Right cardiac atrium (tissue), 5 donors: ENCODE data around the gene TNNC1. TPM values are rescaled to one million over a fixed set of nuclear protein-coding genes. Genes with fewer than 3 reads are reported as not detected.

Source experiments
- ATAC-seq, 2 donors: fragments of 200-7000 bp; cut with Tn5 transposase; one replicate each; pipeline versions ENCODE4 v1.8.0 to v1.9.1; 2020; ENCODE audit warnings: moderate library complexity in 2 of 2, mild to moderate bottlenecking in 1 of 2
- DNase-seq, 3 donors: peaks; one replicate each; pipeline ENCODE4 v3.0.0-alpha.2; 2020
- H3K27ac ChIP-seq: one replicate; pipeline ENCODE4 v1.5.1; 2013; ENCODE audit warnings: mild to moderate bottlenecking, low read length, control low read depth, moderate library complexity
- H3K27me3 ChIP-seq: one replicate; pipeline ENCODE4 v1.6.1; 2013; ENCODE audit not compliant: control insufficient read depth, insufficient read depth
- H3K4me1 ChIP-seq: one replicate; pipeline ENCODE4 v1.6.1; 2013; ENCODE audit warnings: low read length; ENCODE audit not compliant: control insufficient read depth, insufficient read depth
- H3K4me3 ChIP-seq: one replicate; pipeline ENCODE4 v1.5.1; 2013; ENCODE audit warnings: low read length, control low read depth
- H3K9me3 ChIP-seq: one replicate; pipeline ENCODE4 v1.6.1; 2013; ENCODE audit warnings: low read length; ENCODE audit not compliant: control insufficient read depth
- WGBS: extraction: QIAGEN DNeasy Blood & Tissue Kit; methylation state at CpG from one replicate; pipeline ENCODE4 v1.1.7; 2013; 5-methylcytosine and 5-hydroxymethylcytosine counted together
- intact Hi-C, 4 donors: fragments of 100-400 bp; cut with DNase I; formaldehyde crosslinking; loops; one replicate each; pipeline versions ENCODE4 v1.11.0 to v1.14.0; 2022 to 2023
- polyA plus RNA-seq: library from polyadenylated mRNA; stranded (reverse); fragments of 200-250 nt; gene quantifications from one replicate; pipeline ENCODE4 v1.2.3, GENCODE V29; 2013
- total RNA-seq, 4 donors: library from RNA; stranded (reverse); fragmentation: NEBNext Ultra II Directional; extraction: Animal tissue kit (Norgen Biotek cat#: 25700); gene quantifications; one replicate each; pipeline ENCODE4 v1.2.1, GENCODE V29; 2021
- donor health status: healthy with polysubstance abuse.
- donor health status: DM: no; HTN: yes; CAD: no.
- donor health status: DM: no; HTN: no; CAD: no.
- donor health status: DM: no; HTN: yes; CAD: no; lungs with severe emphysema.
- donor health status: DM: yes; HTN: yes; CAD: no.

The TNNC1 gene
- total and polyA plus RNA-seq, 5 donors, result 2,349 to 6,305 (median 3,111) TPM

DNA sequence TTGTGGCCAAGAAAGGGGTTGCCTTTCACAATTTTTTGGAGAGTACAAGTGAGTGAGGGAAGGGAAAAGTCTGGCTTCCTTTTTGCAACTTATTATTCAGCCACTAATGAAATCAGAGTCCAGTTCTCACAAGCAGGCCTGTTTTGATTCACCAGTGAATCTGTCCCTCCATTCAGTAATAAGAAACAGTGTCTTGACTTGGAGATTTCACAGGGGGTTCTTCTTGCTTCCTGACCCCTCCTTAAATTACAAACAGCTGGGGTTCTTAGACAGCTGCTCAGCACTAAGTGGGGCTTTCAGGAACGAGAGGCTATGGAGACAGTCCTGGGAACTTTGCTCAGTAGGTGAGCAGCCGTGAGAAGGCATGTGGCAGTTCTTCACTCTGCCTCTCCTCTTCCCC, 33.5 kb downstream of the TNNC1 start:
- Histone ChIP-seq H3K9me3 (no peaks in the 10 kb centered on the region), H3K4me3 (no peak overlapping the region), H3K27ac (no peak overlapping the region), H3K27me3 (no peaks in the 10 kb centered on the region), H3K4me1 (peaks cover 3% of the 10 kb centered on the region)
- no peak for DNase-seq
- intact Hi-C loops, result loop anchor here in 1 of 4 donors (10.0 kb wide), 1 partner anchor 254 kb away; no protein-coding TSS in a partner anchor
- WGBS, result 64% methylated on average over 2 of the region's 2 CpGs
- ATAC-seq, result peak; percentile 28 to 39

DNA sequence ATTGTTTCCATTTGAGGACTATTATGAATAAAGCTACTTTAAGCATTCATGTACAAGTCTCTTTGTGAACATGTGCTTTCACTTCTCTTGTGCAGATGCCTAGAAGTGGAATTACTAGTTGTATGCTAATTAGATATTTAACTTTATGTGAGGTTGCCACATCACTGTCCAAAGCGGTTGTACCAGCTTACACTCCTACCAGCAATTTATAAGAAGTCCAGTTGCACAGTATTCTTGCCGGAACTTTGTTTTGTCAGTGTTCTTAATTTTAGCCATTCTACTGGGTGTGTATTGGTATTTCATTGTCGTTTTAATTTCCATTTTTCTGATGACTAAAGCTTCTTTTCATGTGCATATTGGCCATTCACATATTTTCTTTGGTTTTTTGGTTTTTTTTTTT, 38.0 kb downstream of the TNNC1 start:
- no peaks in the 10 kb centered on the region for H3K9me3 ChIP-seq
- intact Hi-C loops, result no loop called here
- peaks cover 6% of the 10 kb centered on the region for H3K4me1 ChIP-seq
- no peak overlapping the region for H3K27ac ChIP-seq
- DNase-seq (no peak), ATAC-seq (no peak)
- no peaks in the 10 kb centered on the region for H3K27me3 ChIP-seq
- no peak overlapping the region for H3K4me3 ChIP-seq
- 92% methylated on average over 3 of the region's 3 CpGs for WGBS

DNA sequence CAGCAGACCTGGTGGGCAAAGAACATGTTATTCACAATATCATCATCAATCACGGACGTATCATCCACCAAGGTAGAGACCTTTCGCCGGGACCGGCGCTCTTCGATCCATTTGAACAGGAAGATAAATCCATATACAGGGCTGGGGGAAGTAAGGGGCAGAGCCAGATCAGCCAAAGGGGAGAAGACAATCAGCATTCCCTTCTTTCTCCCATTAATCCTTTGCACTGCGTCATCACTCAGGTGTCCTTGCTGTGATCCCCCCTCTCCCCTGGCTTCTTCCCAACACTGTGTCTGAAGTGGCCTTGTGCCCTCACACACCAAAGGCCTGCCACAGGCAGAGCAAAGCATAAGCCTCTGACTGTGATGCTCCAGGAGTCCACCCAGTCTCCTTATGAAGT, 45.4 kb downstream of the TNNC1 start:
- no peak overlapping the region for H3K27ac ChIP-seq
- peaks cover 6% of the 10 kb centered on the region for H3K4me1 ChIP-seq
- intact Hi-C loops, result no loop called here

DNA sequence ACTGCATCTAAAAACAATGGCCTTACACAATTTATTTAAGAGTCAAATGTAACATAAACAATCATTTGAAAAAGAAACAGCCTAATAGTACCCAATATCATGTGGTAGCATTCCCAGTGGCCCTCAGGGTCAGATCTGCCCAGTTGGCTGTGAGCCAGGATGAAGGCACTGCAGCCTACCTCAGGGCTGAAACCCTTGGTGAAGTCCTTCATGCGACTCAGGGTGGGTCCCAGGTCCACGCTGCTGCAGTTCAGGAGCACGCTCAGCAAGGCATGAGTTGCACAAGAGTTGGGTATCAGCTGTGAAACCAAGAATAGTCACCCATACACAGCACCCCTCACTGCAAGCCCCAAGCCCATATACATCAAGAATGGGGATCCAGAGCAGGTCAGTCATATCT, 46.1 kb downstream of the TNNC1 start:
- H3K9me3 ChIP-seq, result no peaks in the 10 kb centered on the region
- intact Hi-C loops, result no loop called here
- H3K27me3 ChIP-seq, result no peaks in the 10 kb centered on the region
- H3K4me1 ChIP-seq, result peaks cover 5% of the 10 kb centered on the region
- no peak overlapping the region for H3K27ac ChIP-seq
- ATAC-seq (no peak), DNase-seq (peak in 2 of 3 donors; percentile 46 to 50)
- no peak overlapping the region for H3K4me3 ChIP-seq
- WGBS, result 93% methylated on average over 3 of the region's 3 CpGs

More for the DNA sequence above, 45.4 kb downstream of the TNNC1 start:
- no peaks in the 10 kb centered on the region for H3K9me3 ChIP-seq
- WGBS, result 92% methylated on average over 8 of the region's 8 CpGs
- no peak overlapping the region for H3K4me3 ChIP-seq
- no peak for ATAC-seq
- no peak for DNase-seq
- H3K27me3 ChIP-seq, result no peaks in the 10 kb centered on the region

DNA sequence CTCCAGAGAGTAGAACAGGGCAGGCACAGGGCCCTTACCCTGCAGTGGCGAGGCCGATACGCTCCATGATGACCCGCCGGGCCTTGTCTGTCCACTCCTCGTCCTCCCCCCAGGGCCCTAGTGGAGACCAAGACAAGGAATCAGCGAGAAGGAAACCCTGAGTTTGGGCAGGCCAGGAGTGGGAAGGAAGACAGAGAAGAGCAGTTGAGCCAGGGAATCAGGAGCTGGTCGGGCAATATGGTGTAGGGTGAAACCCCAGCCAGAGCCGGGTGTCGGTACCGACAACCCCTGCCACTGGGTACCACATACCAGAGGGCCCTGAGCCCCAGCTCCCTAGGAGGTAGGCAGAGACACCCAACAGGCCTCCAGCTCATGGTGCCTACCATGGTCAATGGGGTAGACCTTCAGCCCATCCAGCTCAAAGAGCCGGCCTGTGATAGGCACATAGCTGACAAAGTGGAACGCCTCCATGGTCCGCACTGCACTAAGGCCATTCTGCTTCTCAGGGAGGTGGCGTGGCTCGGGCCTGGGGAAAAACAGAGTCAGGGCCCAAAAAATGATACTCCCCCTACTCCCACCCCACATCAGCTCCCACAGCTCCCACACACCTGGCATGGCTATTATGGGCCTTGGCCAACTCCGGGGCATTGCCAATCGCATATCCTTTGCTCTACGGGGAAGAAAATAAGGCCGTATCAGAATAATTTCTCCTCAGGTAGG, 46.9 kb downstream of the TNNC1 start:
- intact Hi-C loops, result no loop called here
- ATAC-seq, result no peak

DNA sequence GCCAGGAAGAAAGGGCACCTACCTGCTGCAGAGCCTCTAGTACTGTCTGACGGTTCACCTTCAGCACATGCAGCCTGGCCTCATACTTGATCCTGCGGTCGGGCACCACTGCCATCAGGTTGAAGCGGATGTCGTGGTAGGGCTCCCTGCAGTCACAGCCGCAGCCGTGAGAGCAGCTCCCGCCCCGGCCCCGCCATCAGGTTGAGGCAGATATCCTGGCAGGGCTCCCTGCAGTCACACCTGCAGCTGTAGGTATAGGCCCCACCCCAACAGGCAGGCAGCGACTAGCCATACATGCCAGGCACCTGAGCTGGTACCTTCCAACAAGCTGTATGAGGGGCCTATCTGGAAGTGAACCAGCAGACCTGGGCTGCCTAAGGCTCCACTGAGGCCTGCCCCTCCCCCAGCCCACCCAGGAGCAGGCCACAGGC, 47.6 kb downstream of the TNNC1 start:
- no peak overlapping the region for H3K27ac ChIP-seq
- H3K4me1 ChIP-seq, result no peaks in the 10 kb centered on the region
- peak in 2 of 3 donors; percentile 51 to 53 for DNase-seq
- intact Hi-C loops, result no loop called here
- ATAC-seq, result no peak
- H3K27me3 ChIP-seq, result no peaks in the 10 kb centered on the region
- 93% methylated on average over 11 of the region's 11 CpGs for WGBS
- H3K4me3 ChIP-seq, result no peak overlapping the region
- H3K9me3 ChIP-seq, result no peaks in the 10 kb centered on the region

More for the DNA sequence above, 46.9 kb downstream of the TNNC1 start:
- Histone ChIP-seq H3K9me3 (no peaks in the 10 kb centered on the region), H3K4me1 (peaks cover 4% of the 10 kb centered on the region), H3K27ac (no peak overlapping the region), H3K4me3 (no peak overlapping the region), H3K27me3 (no peaks in the 10 kb centered on the region)
- DNase-seq, result peak in 2 of 3 donors; percentile 47 to 49
- WGBS, result 95% methylated on average over 20 of the region's 20 CpGs

DNA sequence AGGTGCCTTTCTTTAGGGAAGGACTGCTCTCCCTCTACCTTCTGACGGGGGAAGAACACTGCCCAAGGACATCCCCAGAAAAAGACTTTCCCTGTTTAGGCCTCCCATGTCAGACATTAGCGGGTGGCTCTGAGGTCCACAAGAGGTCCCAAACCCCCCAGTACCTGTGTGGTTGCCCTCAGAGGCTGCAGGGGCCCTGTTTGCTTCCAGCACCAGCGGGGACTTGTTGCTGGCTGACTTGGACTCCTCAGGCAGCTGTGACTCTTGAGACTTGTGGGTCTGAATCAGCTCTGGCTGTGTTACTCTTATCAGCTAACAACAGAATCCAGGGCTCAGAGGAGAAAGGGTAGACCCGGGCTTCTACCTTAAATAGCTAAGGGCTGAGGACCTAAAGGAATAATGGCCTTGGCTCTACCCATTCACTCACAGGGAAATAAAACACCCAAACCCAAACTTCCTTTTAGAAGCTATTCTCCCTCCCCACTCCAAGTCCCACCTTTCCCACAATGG, 48.2 kb downstream of the TNNC1 start:
- WGBS, result 91% methylated on average over 4 of the region's 4 CpGs
- no peaks in the 10 kb centered on the region for H3K4me1 ChIP-seq
- H3K27ac ChIP-seq, result no peak overlapping the region
- intact Hi-C loops, result no loop called here
- H3K4me3 ChIP-seq, result no peak overlapping the region
- no peaks in the 10 kb centered on the region for H3K9me3 ChIP-seq
- ATAC-seq (no peak), DNase-seq (peak in 2 of 3 donors; percentile 15 to 16)
- no peaks in the 10 kb centered on the region for H3K27me3 ChIP-seq

DNA sequence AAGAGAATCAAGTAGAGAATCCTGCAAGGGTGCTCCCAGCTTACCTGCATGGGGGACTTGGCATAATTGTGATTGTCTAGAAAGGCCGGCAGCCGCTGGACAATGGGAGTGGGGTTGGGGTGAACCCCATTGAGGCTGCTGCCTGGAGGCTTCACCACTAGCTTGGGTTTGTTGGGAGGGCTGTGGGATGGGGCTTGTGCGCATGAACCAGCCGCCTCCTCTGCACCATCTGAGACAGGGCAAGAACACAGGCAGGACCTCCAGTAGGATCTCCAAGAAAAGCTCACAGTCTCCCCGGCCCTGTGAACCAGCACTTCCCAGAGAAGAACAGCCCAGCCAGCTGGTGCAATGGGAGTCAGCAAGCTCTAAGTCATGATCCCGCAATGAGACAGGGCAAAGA, 48.8 kb downstream of the TNNC1 start:
- Histone ChIP-seq H3K9me3 (no peaks in the 10 kb centered on the region), H3K27ac (no peak overlapping the region), H3K27me3 (no peaks in the 10 kb centered on the region), H3K4me3 (no peak overlapping the region), H3K4me1 (no peaks in the 10 kb centered on the region)
- ATAC-seq (no peak), DNase-seq (peak in 2 of 3 donors; percentile 24 to 27)
- intact Hi-C loops, result no loop called here
- 95% methylated on average over 6 of the region's 6 CpGs for WGBS

DNA sequence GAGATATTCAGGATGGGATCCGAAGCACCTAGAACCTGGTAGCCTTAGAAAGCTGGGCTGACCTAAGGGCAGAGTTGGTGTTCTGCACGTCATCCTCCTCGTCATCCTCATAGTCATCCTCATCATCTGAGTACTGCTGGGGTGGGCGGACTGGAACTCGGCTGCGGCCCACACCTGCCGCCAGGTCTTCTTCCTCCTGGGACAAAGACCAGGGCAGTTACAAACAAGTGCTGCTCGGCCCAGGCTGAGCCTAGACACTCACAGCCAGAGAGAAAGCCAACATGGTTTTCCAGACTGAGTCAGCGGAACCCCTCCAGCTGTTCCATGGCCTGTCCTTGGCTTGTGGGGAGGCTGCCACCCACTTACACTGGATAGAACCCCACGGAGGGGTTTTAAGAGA, 49.5 kb downstream of the TNNC1 start:
- intact Hi-C loops, result no loop called here
- ATAC-seq (no peak), DNase-seq (peak in 1 of 3 donors; percentile 36)

DNA sequence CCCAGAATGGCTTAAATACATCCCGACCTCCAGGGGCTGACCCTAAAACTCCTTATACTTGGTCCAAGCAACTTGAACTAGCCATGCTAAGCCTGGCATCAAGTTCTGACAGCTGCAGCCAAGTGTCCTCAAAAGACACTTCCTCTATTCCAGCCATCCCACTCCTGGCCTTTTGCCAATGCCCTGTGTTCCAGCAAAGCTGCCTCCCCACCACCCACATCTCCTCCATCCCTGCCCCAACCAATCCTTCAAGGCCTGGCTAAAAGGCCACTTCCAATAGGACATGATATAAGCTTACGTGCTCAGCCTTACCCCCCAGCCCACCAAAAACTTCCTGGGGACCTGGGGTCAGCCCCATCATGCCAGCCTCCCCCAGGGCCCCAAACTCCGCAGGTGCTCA, 49.9 kb downstream of the TNNC1 start:
- no peaks in the 10 kb centered on the region for H3K9me3 ChIP-seq
- no peak overlapping the region for H3K27ac ChIP-seq
- no peak overlapping the region for H3K4me3 ChIP-seq
- intact Hi-C loops, result no loop called here
- H3K4me1 ChIP-seq, result no peaks in the 10 kb centered on the region
- DNase-seq (peak in 2 of 3 donors; percentile 46 to 60), ATAC-seq (no peak)
- WGBS, result 83% methylated on average over 3 of the region's 3 CpGs
- H3K27me3 ChIP-seq, result no peaks in the 10 kb centered on the region

More for the DNA sequence above, 49.5 kb downstream of the TNNC1 start:
- no peak overlapping the region for H3K27ac ChIP-seq
- H3K9me3 ChIP-seq, result no peaks in the 10 kb centered on the region
- WGBS, result 90% methylated on average over 10 of the region's 10 CpGs
- H3K4me1 ChIP-seq, result no peaks in the 10 kb centered on the region
- no peak overlapping the region for H3K4me3 ChIP-seq
- no peaks in the 10 kb centered on the region for H3K27me3 ChIP-seq

DNA sequence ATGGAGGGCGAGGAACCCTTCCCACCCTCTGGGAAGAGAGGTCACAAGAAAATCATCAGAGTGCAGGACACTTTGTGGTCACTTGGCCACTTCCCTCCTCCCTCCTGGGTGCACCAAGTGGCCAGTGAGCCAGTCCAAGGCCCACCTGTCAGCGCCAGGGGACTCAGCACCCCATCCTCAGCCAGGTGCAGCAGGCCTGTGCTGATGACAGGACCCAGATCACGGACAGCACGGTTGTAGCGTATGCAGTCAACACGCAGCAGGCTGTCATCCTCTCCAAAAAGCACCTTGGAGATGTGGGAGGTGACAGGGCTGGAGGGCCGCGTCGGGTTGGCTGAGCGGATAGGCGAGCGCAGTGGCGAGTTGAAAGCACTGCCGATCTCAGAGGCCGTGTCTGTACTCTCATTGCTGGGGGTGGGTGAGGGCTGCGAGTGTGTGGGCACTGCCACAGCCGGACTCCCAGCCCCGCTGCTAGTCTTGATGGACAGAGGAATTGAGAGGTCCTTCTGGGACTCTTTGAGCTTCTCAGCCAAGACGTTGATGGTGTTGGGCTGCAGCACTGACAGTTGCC, 50.5 kb downstream of the TNNC1 start:
- ATAC-seq (no peak), DNase-seq (peak in 2 of 3 donors; percentile 45 to 54)
- 90% methylated on average over 19 of the region's 19 CpGs for WGBS
- Histone ChIP-seq H3K9me3 (no peaks in the 10 kb centered on the region), H3K4me1 (no peaks in the 10 kb centered on the region), H3K4me3 (no peak overlapping the region), H3K27me3 (no peaks in the 10 kb centered on the region), H3K27ac (no peak overlapping the region)
- intact Hi-C loops, result no loop called here
